ENCODE measurements around the gene QSER1. TPM values are rescaled to one million over a fixed set of nuclear protein-coding genes. Genes with fewer than 3 reads are reported as not detected.
"Not testable (repeated sequence)": the region's sequence is repeated elsewhere in the genome, so short reads cannot be mapped to it uniquely, and the experiment has no call there.

The QSER1 gene
- polyA plus RNA-seq, 1 donor (not counting 4 experiments of a cell fraction or from before 2014, with no cell fraction given): 14.7 TPM

- peaks cover 6 to 9% of the 10 kb centered on the region in 2 experiments for H3K36me3 ChIP-seq (ENCODE audit: control insufficient read depth in 2 of 2, extremely low read depth in 1 of 2, insufficient read depth in 2 of 2, low read length in 2 of 2)
These were observed 75.9 kb downstream of the QSER1 start for GRCh38 chr11:32968541-32968940.

GRCh38 chr11:32972233-32972632 is 79.6 kb downstream of the QSER1 start:
- H3K4me3 ChIP-seq (ENCODE audit: control insufficient read depth in 2 of 3, extremely low read depth in 1 of 3, insufficient read depth in 2 of 3, low read depth in 1 of 3, low read length in 3 of 3): not testable (repeated sequence)

More at GRCh38 chr11:32968541-32968940, 75.9 kb downstream of the QSER1 start:
- Histone ChIP-seq H3K9me1 (ENCODE audit: control insufficient read depth, extremely low read depth, insufficient read depth, low read length) (no peaks in the 10 kb centered on the region), H3K9ac (ENCODE audit: control insufficient read depth, extremely low read depth, insufficient read depth, low read length) (no peak overlapping the region), H3K4me1 (ENCODE audit: control insufficient read depth, extremely low read depth, insufficient read depth, low read length) (no peaks in the 10 kb centered on the region), H3K4me2 (ENCODE audit: control insufficient read depth, extremely low read depth, insufficient read depth, low read depth, low read length) (no peak overlapping the region), H3K79me2 (ENCODE audit: control insufficient read depth, insufficient read depth, low read length) (no peaks in the 10 kb centered on the region), H3K9me3 (ENCODE audit: control insufficient read depth, low read depth, low read length) (no peaks in the 10 kb centered on the region), H2AFZ (ENCODE audit: control insufficient read depth, low read length) (no peak overlapping the region), H4K20me1 (ENCODE audit: control insufficient read depth, extremely low read depth, insufficient read depth, low read length) (no peaks in the 10 kb centered on the region), H3K4me3 (ENCODE audit: control insufficient read depth in 2 of 3, extremely low read depth in 1 of 3, insufficient read depth in 2 of 3, low read depth in 1 of 3, low read length in 3 of 3) (no peak overlapping the region), H3K27ac (ENCODE audit: control insufficient read depth, insufficient read depth, low read length) (no peak overlapping the region), H3K27me3 (ENCODE audit: control insufficient read depth, extremely low read depth, insufficient read depth, low read length) (no peaks in the 10 kb centered on the region)
- dilution Hi-C loops (cut with MboI; ENCODE audit: extremely low pct_ligation_motif_present, low sequenced_read_pairs): no loop called here
- DNase-seq (ENCODE audit: low read depth, low spot score): no peak
- TF ChIP-seq CTCF (optimal IDR thresholded peaks at IDR 0.05 in 1 of 3, IDR thresholded peaks at IDR 0.05 in 1 of 3, conservative IDR thresholded peaks at IDR 0.05 in 1 of 3; ENCODE audit: extremely low read depth in 1 of 3, insufficient read depth in 2 of 3, low read length in 3 of 3) (no peak), EZH2 (IDR thresholded peaks at IDR 0.05; ENCODE audit: low read length) (no peak)
- no peak for FAIRE-seq

GRCh38 chr11:32972781-32973180 is 80.2 kb downstream of the QSER1 start:
- Histone ChIP-seq H3K4me1 (ENCODE audit: control insufficient read depth, extremely low read depth, insufficient read depth, low read length) (no peaks in the 10 kb centered on the region), H3K9ac (ENCODE audit: control insufficient read depth, extremely low read depth, insufficient read depth, low read length) (no peak overlapping the region), H3K79me2 (ENCODE audit: control insufficient read depth, insufficient read depth, low read length) (no peaks in the 10 kb centered on the region), H3K27me3 (ENCODE audit: control insufficient read depth, extremely low read depth, insufficient read depth, low read length) (no peaks in the 10 kb centered on the region), H3K4me3 (ENCODE audit: control insufficient read depth in 2 of 3, extremely low read depth in 1 of 3, insufficient read depth in 2 of 3, low read depth in 1 of 3, low read length in 3 of 3) (no peak overlapping the region), H3K4me2 (ENCODE audit: control insufficient read depth, extremely low read depth, insufficient read depth, low read depth, low read length) (no peak overlapping the region), H2AFZ (ENCODE audit: control insufficient read depth, low read length) (no peak overlapping the region), H3K36me3 (ENCODE audit: control insufficient read depth in 2 of 2, extremely low read depth in 1 of 2, insufficient read depth in 2 of 2, low read length in 2 of 2) (peaks cover 5 to 13% of the 10 kb centered on the region in 2 experiments), H3K27ac (ENCODE audit: control insufficient read depth, insufficient read depth, low read length) (no peak overlapping the region), H3K9me3 (ENCODE audit: control insufficient read depth, low read depth, low read length) (no peaks in the 10 kb centered on the region), H4K20me1 (ENCODE audit: control insufficient read depth, extremely low read depth, insufficient read depth, low read length) (no peaks in the 10 kb centered on the region), H3K9me1 (ENCODE audit: control insufficient read depth, extremely low read depth, insufficient read depth, low read length) (no peaks in the 10 kb centered on the region)
- FAIRE-seq (no peak), DNase-seq (ENCODE audit: low read depth, low spot score) (no peak)
- TF ChIP-seq EZH2 (IDR thresholded peaks at IDR 0.05; ENCODE audit: low read length): no peak
- TF ChIP-seq CTCF (optimal IDR thresholded peaks at IDR 0.05 in 1 of 3, IDR thresholded peaks at IDR 0.05 in 1 of 3, conservative IDR thresholded peaks at IDR 0.05 in 1 of 3; ENCODE audit: extremely low read depth in 1 of 3, insufficient read depth in 2 of 3, low read length in 3 of 3): no peak
- dilution Hi-C loops (cut with MboI; ENCODE audit: extremely low pct_ligation_motif_present, low sequenced_read_pairs): no loop called here

More at GRCh38 chr11:32972233-32972632, 79.6 kb downstream of the QSER1 start:
- H3K9ac ChIP-seq (ENCODE audit: control insufficient read depth, extremely low read depth, insufficient read depth, low read length); dilution Hi-C loops (cut with MboI; ENCODE audit: extremely low pct_ligation_motif_present, low sequenced_read_pairs); H3K9me3 ChIP-seq (ENCODE audit: control insufficient read depth, low read depth, low read length); H3K27ac ChIP-seq (ENCODE audit: control insufficient read depth, insufficient read depth, low read length); H3K4me2 ChIP-seq (ENCODE audit: control insufficient read depth, extremely low read depth, insufficient read depth, low read depth, low read length); DNase-seq (ENCODE audit: low read depth, low spot score); H3K79me2 ChIP-seq (ENCODE audit: control insufficient read depth, insufficient read depth, low read length); H3K27me3 ChIP-seq (ENCODE audit: control insufficient read depth, extremely low read depth, insufficient read depth, low read length); H3K9me1 ChIP-seq (ENCODE audit: control insufficient read depth, extremely low read depth, insufficient read depth, low read length); H4K20me1 ChIP-seq (ENCODE audit: control insufficient read depth, extremely low read depth, insufficient read depth, low read length); H2AFZ ChIP-seq (ENCODE audit: control insufficient read depth, low read length); FAIRE-seq; H3K4me1 ChIP-seq (ENCODE audit: control insufficient read depth, extremely low read depth, insufficient read depth, low read length): not testable (repeated sequence)
- H3K36me3 ChIP-seq (ENCODE audit: control insufficient read depth in 2 of 2, extremely low read depth in 1 of 2, insufficient read depth in 2 of 2, low read length in 2 of 2): peaks cover 5 to 13% of the 10 kb centered on the region in 2 experiments

Measured in keratinocyte (primary cell).